DND-41 (cell line): ENCODE data around the gene SEM1.

Source experiments
- CTCF ChIP-seq: IDR thresholded peaks from 2 replicates; pipeline ENCODE4 v1.5.1; 2012; ENCODE audit warnings: borderline replicate concordance, low read length, moderate library complexity, mild to moderate bottlenecking; ENCODE audit not compliant: poor library complexity, severe bottlenecking; ENCODE audit errors: extremely low read depth
- EZH2 ChIP-seq: IDR thresholded peaks from 3 replicates; pipeline ENCODE4 v1.6.1; 2012; ENCODE audit warnings: borderline replicate concordance, low read depth, mild to moderate bottlenecking, moderate library complexity, low read length, inconsistent platforms; ENCODE audit not compliant: severe bottlenecking

DNA sequence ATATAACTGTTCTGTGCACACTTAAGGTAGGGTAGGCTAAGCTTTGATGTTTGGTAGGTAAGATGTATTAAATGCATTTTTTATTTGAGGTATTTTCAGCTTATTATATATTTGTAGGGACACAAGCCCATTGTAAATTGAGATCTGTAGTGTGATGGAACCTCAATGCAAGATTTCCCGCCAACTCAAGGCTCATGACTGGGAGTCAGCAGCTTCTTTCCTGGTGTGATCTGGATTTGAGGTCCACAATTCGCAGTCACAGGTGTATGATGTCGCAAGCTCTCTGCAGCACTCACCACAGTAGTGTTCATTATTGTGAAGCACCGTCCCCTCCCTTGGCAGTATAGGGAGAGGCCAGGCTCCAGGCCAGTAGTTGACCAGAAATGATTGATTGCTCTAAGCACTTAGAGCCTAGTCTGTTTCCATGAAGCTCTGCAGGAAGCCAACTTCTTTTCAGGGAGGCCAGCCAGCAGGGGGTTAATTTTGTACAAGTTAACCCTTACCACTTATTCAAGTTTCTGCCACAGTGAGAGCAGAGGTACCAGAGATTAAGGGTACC lies 54.9 kb downstream of the SEM1 start:
- no peak for TF ChIP-seq CTCF
- TF ChIP-seq EZH2 = no peak
